HCT116 (cell line): ENCODE data around the gene CAMK1D. TPM values are rescaled to one million over a fixed set of nuclear protein-coding genes. Genes with fewer than 3 reads are reported as not detected.

ENCODE experiments used
- ATAC-seq: fragments of 200-7000 bp; cut with Tn5 transposase; 2 replicates; pipeline ENCODE4 v1.9.1; 2020; ENCODE audit warnings: mild to moderate bottlenecking, moderate library complexity
- BruUV-seq: library from RNA; stranded (reverse); fragments of 400-500 nt; replicated peaks from 2 replicates; lab custom pipeline; 2021; lab: Mats Ljungman, UMichigan
- CTCF ChIA-PET: fragments of 300-600 bp; sonication (Branson Sonifier 250); formaldehyde crosslinking; loops from one replicate; lab custom pipeline; 2021; ENCODE audit warnings: antibody characterized with exemption; lab: Charles Lee
- POLR2A ChIA-PET: fragments of 300-600, 350-600 bp; sonication (Branson Sonifier 250); formaldehyde crosslinking; loops from one replicate; lab custom pipeline; 2021; ENCODE audit warnings: antibody characterized with exemption; lab: Charles Lee
- RAD21 ChIA-PET, 2 experiments: fragments of 300-600 bp; sonication (Branson Sonifier 250); formaldehyde crosslinking; loops; one replicate each; lab custom pipeline; 2023; ENCODE audit warnings: low total read pairs in 2 of 2; ENCODE audit not compliant: uncharacterized antibody in 2 of 2, unreplicated experiment in 2 of 2, low non-redundant PET in 1 of 2; lab: Charles Lee
- DNase-seq: peaks from one replicate; pipeline ENCODE4 v3.0.0-alpha.2; 2010; ENCODE audit warnings: low read depth, low spot score
- H2AFZ ChIP-seq: fragments of 200-600 bp; shearing (Covaris generic), sonication (generic); 2 replicates; pipeline ENCODE4 v1.6.1; 2017; ENCODE audit warnings: low read depth, mixed run types, mixed read lengths, antibody characterized with exemption, low read length; ENCODE audit not compliant: poor library complexity, severe bottlenecking
- H3K27ac ChIP-seq: 2 replicates; pipeline ENCODE4 v1.5.1; 2012; ENCODE audit warnings: low read depth, low read length
- H3K27me3 ChIP-seq: fragments of 200-600 bp; sonication (generic); 2 replicates; pipeline ENCODE4 v1.6.1; 2016; ENCODE audit warnings: mixed run types, low read length, mixed read lengths; ENCODE audit not compliant: insufficient read depth
- H3K36me3 ChIP-seq, 2 experiments: fragments of 200-500 bp in 1 of 2; fragments of 200-600 bp in 1 of 2; sonication (Bioruptor generic) in 1 of 2; sonication (generic) in 1 of 2; 2 replicates each; pipeline versions ENCODE4 v1.5.1 to v1.6.1; 2014 to 2016; ENCODE audit warnings: low read length in 2 of 2, inconsistent platforms in 1 of 2, mixed read lengths in 1 of 2, mixed run types in 1 of 2; ENCODE audit not compliant: insufficient read depth in 2 of 2, control insufficient read depth in 1 of 2
- H3K4me1 ChIP-seq, 2 experiments: fragments of 200-600 bp in 1 of 2; sonication (generic) in 1 of 2; 2 replicates each; pipeline versions ENCODE4 v1.5.1 to v1.6.1; 2012 to 2017; ENCODE audit warnings: low read length in 2 of 2, inconsistent platforms in 1 of 2, mild to moderate bottlenecking in 1 of 2, mixed read lengths in 1 of 2, mixed run types in 1 of 2, moderate library complexity in 1 of 2; ENCODE audit not compliant: insufficient read depth in 2 of 2, control insufficient read depth in 1 of 2
- H3K4me2 ChIP-seq: fragments of 200-600 bp; sonication (generic); 2 replicates; pipeline ENCODE4 v1.6.1; 2017; ENCODE audit warnings: mixed run types, low read length, mixed read lengths
- H3K4me3 ChIP-seq, 2 experiments: fragments of 200-600 bp in 1 of 2; sonication (generic) in 1 of 2; replicated peaks in 1 of 2; 2 replicates each; pipeline ENCODE4 v1.5.1; 2011 to 2016; ENCODE audit warnings: low read length in 2 of 2, control low read depth in 1 of 2, low read depth in 1 of 2, mild to moderate bottlenecking in 1 of 2, mixed read lengths in 1 of 2, mixed run types in 1 of 2
- H3K79me2 ChIP-seq: fragments of 200-600 bp; sonication (generic); 2 replicates; pipeline ENCODE4 v1.6.1; 2017; ENCODE audit warnings: mild to moderate bottlenecking, mixed run types, low read length, moderate library complexity, mixed read lengths; ENCODE audit not compliant: insufficient read depth
- H3K9ac ChIP-seq: fragments of 200-600 bp; sonication (generic); 2 replicates; pipeline ENCODE4 v1.6.1; 2016; ENCODE audit warnings: low read length, mixed read lengths
- H3K9me2 ChIP-seq: fragments of 200-600 bp; sonication (generic), shearing (Covaris generic); 2 replicates; pipeline ENCODE4 v1.6.1; 2017; ENCODE audit warnings: mixed run types, mild to moderate bottlenecking, moderate library complexity; ENCODE audit not compliant: insufficient read depth
- H3K9me3 ChIP-seq, 2 experiments: fragments of 200-500 bp in 1 of 2; fragments of 200-600 bp in 1 of 2; sonication (Bioruptor generic) in 1 of 2; sonication (generic) in 1 of 2; 2 replicates each; pipeline ENCODE4 v1.6.1; 2014 to 2017; ENCODE audit warnings: low read length in 2 of 2, mixed read lengths in 2 of 2, inconsistent platforms in 1 of 2, low read depth in 1 of 2, mild to moderate bottlenecking in 1 of 2, mixed run types in 1 of 2, moderate library complexity in 1 of 2; ENCODE audit not compliant: control insufficient read depth in 1 of 2, insufficient read depth in 1 of 2
- H4K20me1 ChIP-seq: fragments of 200-600 bp; sonication (generic), shearing (Covaris generic); 2 replicates; pipeline ENCODE4 v1.6.1; 2017; ENCODE audit warnings: mixed run types, mild to moderate bottlenecking, moderate library complexity; ENCODE audit not compliant: insufficient read depth
- CBX3 ChIP-seq: IDR thresholded peaks from 2 replicates; pipeline ENCODE4 v1.6.1; 2012; ENCODE audit warnings: low read depth
- EGR1 ChIP-seq: IDR thresholded peaks from 2 replicates; pipeline ENCODE4 v1.6.1; 2012; ENCODE audit warnings: low read depth
- ELF1 ChIP-seq: IDR thresholded peaks from 2 replicates; pipeline ENCODE4 v1.6.1; 2012; ENCODE audit warnings: low read depth, borderline replicate concordance
- SP1 ChIP-seq: IDR thresholded peaks from 2 replicates; pipeline ENCODE4 v1.6.1; 2012; ENCODE audit warnings: low read depth
- TCF7L2 ChIP-seq: IDR thresholded peaks from 2 replicates; pipeline ENCODE4 v1.7.0; 2011; ENCODE audit warnings: borderline replicate concordance, inconsistent platforms; ENCODE audit not compliant: insufficient read depth, insufficient read length; ENCODE audit errors: extremely low read depth
- intact Hi-C: fragments of 100-400 bp; cut with micrococcal nuclease; formaldehyde crosslinking; loops from 2 replicates; pipeline ENCODE4 v1.10.0; 2022
- total RNA-seq: library from RNA; stranded (reverse); gene quantifications from one replicate; pipeline ENCODE4 v1.2.1, GENCODE V29; 2021; ENCODE audit not compliant: unreplicated experiment
- TF ChIP-seq, protein P1 (sequence below): IDR thresholded peaks from 2 replicates; pipeline ENCODE4 v1.6.1; 2012; ENCODE audit warnings: low read depth
- TF ChIP-seq, protein P2 (sequence below): IDR thresholded peaks from 2 replicates; pipeline ENCODE4 v1.6.1; 2012

Gene CAMK1D
- total RNA-seq, 1 experiment from 2014 or later = 9.6 TPM

DNA sequence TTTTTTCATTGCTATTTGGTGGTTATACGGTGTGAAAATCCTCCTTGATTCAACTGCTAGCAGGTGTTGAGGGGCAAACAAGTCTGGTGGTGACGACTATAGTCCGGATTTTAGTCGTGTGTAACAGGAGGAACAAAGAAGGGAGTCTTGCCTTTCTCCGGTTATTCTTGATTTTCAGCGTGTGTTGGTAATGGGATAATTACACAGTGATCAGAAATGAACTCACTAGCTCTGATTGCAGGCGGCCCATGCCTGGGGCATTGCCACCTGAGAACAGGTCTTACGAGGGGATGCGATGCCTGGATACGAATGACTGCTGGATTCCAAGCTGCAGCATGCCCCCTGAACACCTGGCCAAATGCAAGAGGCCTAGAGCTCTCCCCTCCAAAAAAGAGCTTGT is 72.8 kb downstream of the CAMK1D start:
- CTCF ChIA-PET = no interaction called here
- H3K4me2 ChIP-seq = no peak overlapping the region
- H3K27ac ChIP-seq = no peak overlapping the region
- TF ChIP-seq, protein P1, sequence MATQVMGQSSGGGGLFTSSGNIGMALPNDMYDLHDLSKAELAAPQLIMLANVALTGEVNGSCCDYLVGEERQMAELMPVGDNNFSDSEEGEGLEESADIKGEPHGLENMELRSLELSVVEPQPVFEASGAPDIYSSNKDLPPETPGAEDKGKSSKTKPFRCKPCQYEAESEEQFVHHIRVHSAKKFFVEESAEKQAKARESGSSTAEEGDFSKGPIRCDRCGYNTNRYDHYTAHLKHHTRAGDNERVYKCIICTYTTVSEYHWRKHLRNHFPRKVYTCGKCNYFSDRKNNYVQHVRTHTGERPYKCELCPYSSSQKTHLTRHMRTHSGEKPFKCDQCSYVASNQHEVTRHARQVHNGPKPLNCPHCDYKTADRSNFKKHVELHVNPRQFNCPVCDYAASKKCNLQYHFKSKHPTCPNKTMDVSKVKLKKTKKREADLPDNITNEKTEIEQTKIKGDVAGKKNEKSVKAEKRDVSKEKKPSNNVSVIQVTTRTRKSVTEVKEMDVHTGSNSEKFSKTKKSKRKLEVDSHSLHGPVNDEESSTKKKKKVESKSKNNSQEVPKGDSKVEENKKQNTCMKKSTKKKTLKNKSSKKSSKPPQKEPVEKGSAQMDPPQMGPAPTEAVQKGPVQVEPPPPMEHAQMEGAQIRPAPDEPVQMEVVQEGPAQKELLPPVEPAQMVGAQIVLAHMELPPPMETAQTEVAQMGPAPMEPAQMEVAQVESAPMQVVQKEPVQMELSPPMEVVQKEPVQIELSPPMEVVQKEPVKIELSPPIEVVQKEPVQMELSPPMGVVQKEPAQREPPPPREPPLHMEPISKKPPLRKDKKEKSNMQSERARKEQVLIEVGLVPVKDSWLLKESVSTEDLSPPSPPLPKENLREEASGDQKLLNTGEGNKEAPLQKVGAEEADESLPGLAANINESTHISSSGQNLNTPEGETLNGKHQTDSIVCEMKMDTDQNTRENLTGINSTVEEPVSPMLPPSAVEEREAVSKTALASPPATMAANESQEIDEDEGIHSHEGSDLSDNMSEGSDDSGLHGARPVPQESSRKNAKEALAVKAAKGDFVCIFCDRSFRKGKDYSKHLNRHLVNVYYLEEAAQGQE = no peak
- TF ChIP-seq ELF1 = no peak
- TF ChIP-seq, protein P2, sequence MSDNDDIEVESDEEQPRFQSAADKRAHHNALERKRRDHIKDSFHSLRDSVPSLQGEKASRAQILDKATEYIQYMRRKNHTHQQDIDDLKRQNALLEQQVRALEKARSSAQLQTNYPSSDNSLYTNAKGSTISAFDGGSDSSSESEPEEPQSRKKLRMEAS = no peak
- H3K9me2 ChIP-seq = no peaks in the 10 kb centered on the region
- intact Hi-C loops = no loop called here
- no peak for ATAC-seq
- no TSS peak for BruUV-seq
- no peak for DNase-seq
- no peaks in the 10 kb centered on the region for H4K20me1 ChIP-seq
- no peak overlapping the region for H3K9ac ChIP-seq
- no peaks in the 10 kb centered on the region for H3K36me3 ChIP-seq
- no peak overlapping the region for H2AFZ ChIP-seq
- POLR2A ChIA-PET = no interaction called here
- H3K4me1 ChIP-seq = peaks cover 17 to 25% of the 10 kb centered on the region in 2 experiments
- RAD21 ChIA-PET = no interaction called here
- no peaks in the 10 kb centered on the region for H3K27me3 ChIP-seq
- no peaks in the 10 kb centered on the region for H3K79me2 ChIP-seq
- H3K9me3 ChIP-seq = no peaks in the 10 kb centered on the region
- no peak overlapping the region for H3K4me3 ChIP-seq

DNA sequence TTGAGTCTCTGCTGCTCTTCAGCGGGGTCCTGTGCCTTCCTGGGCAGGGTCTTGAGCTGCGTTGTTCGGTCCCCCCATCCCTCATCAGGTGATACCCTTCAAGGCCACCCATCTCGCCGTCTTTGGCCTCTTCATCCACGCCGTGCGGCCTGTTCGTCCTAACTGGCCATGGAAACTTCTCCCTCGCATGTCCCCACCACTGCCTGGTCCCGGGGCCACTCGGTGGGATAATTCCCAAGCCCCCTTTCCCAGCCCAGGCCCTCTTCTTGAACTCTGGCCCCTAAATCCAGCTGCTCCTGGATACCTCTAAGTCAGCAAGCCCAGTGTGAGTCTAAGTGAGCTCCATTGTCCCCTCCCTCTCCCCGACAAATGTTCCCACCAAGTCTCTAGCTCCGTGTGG is 74.5 kb downstream of the CAMK1D start:
- BruUV-seq = no TSS peak
- CTCF ChIA-PET = no interaction called here

More for the DNA sequence above, 74.5 kb downstream of the CAMK1D start:
- Histone ChIP-seq H3K27me3 (no peaks in the 10 kb centered on the region), H2AFZ (no peak overlapping the region), H3K27ac (no peak overlapping the region), H3K36me3 (no peaks in the 10 kb centered on the region), H3K9me3 (no peaks in the 10 kb centered on the region), H4K20me1 (no peaks in the 10 kb centered on the region), H3K9ac (no peak overlapping the region), H3K4me2 (no peak overlapping the region), H3K4me1 (peaks cover 13 to 15% of the 10 kb centered on the region in 2 experiments), H3K79me2 (no peaks in the 10 kb centered on the region), H3K4me3 (no peak overlapping the region), H3K9me2 (no peaks in the 10 kb centered on the region)
- intact Hi-C loops = no loop called here
- no peak for DNase-seq
- ChIA-PET RAD21 (no interaction called here), POLR2A (no interaction called here)
- ATAC-seq = no peak
- TF ChIP-seq SP1 (no peak), CBX3 (no peak), EGR1 (no peak), TCF7L2 (no peak)
